AG04449 (cell line): ENCODE data around the gene LYST.

Experiments
- CTCF ChIA-PET: fragments of 350-600 bp; formaldehyde crosslinking; extraction: SDS; loops from one replicate; lab custom pipeline; 2021; ENCODE audit warnings: antibody characterized with exemption; lab: Yijun Ruan, JAX
- POLR2A ChIA-PET: fragments of 400-600, 350-600 bp; formaldehyde crosslinking; extraction: SDS; loops from one replicate; lab custom pipeline; 2020; ENCODE audit warnings: antibody characterized with exemption, inconsistent platforms; lab: Yijun Ruan, JAX
- DNase-seq: peaks from one replicate; pipeline ENCODE4 v3.0.0-alpha.2; 2010; ENCODE audit warnings: low read depth, low spot score
- H3K4me3 ChIP-seq: 2 replicates; pipeline ENCODE4 v1.5.1; 2011; ENCODE audit warnings: low read depth, mild to moderate bottlenecking, control low read depth, low read length
- TF ChIP-seq, protein P1 (sequence below): IDR thresholded peaks from one replicate; pipeline ENCODE4 v1.5.1; 2011; ENCODE audit warnings: mild to moderate bottlenecking, moderate library complexity, low read length, control low read depth, inconsistent platforms; ENCODE audit not compliant: insufficient read depth; ENCODE audit errors: missing control alignments

Gene LYST

GRCh38 chr1:235742914-235743599, 123.6 kb downstream of the LYST start:
- CTCF ChIA-PET, result interaction anchor here (0.7 kb wide), 1 partner anchor 40 kb away, joined by 3 read pairs; no protein-coding TSS in a partner anchor
- POLR2A ChIA-PET, result no interaction called here

GRCh38 chr1:235741294-235741693, 125.4 kb downstream of the LYST start:
- no peak overlapping the region for H3K4me3 ChIP-seq
- ChIA-PET POLR2A (interaction anchor here (0.6 to 0.7 kb wide), 3 partner anchors 15 to 310 kb away, joined by 3 read pairs; partner anchors contain the start of gene B3GALNT2), CTCF (interaction anchor here (1.9 kb wide), 1 partner anchor 10 kb away, joined by 7 read pairs; no protein-coding TSS in a partner anchor)
- DNase-seq, result no peak
- TF ChIP-seq, protein P1, sequence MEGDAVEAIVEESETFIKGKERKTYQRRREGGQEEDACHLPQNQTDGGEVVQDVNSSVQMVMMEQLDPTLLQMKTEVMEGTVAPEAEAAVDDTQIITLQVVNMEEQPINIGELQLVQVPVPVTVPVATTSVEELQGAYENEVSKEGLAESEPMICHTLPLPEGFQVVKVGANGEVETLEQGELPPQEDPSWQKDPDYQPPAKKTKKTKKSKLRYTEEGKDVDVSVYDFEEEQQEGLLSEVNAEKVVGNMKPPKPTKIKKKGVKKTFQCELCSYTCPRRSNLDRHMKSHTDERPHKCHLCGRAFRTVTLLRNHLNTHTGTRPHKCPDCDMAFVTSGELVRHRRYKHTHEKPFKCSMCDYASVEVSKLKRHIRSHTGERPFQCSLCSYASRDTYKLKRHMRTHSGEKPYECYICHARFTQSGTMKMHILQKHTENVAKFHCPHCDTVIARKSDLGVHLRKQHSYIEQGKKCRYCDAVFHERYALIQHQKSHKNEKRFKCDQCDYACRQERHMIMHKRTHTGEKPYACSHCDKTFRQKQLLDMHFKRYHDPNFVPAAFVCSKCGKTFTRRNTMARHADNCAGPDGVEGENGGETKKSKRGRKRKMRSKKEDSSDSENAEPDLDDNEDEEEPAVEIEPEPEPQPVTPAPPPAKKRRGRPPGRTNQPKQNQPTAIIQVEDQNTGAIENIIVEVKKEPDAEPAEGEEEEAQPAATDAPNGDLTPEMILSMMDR, result no peak

More at GRCh38 chr1:235742914-235743599, 123.6 kb downstream of the LYST start:
- TF ChIP-seq, protein P1, result no peak
- H3K4me3 ChIP-seq, result no peak overlapping the region
- DNase-seq, result no peak

DNA sequence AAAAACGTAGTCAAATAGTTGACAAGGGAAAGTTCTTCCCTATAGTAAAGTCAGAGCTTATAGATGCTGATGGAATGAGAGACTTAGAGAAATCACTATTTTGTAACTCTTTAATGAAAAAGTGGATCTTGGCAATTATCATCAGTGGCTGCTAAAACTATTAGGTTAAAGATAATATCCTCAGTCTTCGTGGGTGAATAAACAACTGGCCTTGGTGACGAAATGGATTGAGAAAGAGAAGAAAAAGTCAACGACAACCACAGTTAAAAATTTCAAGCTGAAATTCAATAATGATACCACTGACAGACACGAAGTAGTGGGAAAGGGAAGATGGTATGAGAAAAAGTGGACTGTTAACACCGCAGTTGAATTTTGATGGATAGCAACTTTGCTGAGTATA, 127.1 kb downstream of the LYST start:
- ChIA-PET CTCF (interaction anchor here (1.6 to 1.9 kb wide), 2 partner anchors 8 to 235 kb away, joined by 5 to 7 read pairs; partner anchors contain the start of gene B3GALNT2), POLR2A (no interaction called here)

GRCh38 chr1:235739124-235739523, 127.6 kb downstream of the LYST start:
- ChIA-PET CTCF (interaction anchor here (1.0 to 1.6 kb wide), 2 partner anchors 11 to 234 kb away, joined by 3 to 5 read pairs; partner anchors contain the start of gene B3GALNT2), POLR2A (no interaction called here)
- DNase-seq, result no peak
- no peak overlapping the region for H3K4me3 ChIP-seq
- TF ChIP-seq, protein P1, result no peak

More for the DNA sequence above, 127.1 kb downstream of the LYST start:
- DNase-seq, result no peak
- no peak overlapping the region for H3K4me3 ChIP-seq
- TF ChIP-seq, protein P1, result no peak

DNA sequence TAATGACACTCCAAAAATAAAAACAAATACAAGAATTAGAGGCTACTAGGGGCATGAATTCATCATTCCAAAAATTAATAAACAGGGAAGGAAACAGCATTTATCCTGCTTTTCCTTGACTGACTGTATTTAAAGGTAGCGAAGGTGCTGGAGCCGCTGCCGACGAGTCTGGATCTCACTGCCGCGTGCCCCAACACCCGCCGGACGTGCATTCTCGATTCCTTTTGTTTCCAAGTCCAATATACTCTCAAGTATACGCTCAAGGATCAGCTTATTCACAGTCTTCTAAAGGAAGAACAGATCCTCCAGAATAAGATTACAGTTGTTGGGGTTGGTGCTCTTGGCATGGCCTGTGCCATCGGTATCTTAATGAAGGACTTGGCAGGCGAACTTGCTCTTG, 129.0 kb downstream of the LYST start:
- H3K4me3 ChIP-seq, result no peak overlapping the region
- DNase-seq, result no peak
- POLR2A ChIA-PET, result no interaction called here
- CTCF ChIA-PET, result interaction anchor here (1.6 kb wide), 1 partner anchor 233 kb away, joined by 5 read pairs; the partner anchor contains the start of gene B3GALNT2
- TF ChIP-seq, protein P1, result no peak

- no peak for DNase-seq
- POLR2A ChIA-PET, result no interaction called here
- TF ChIP-seq, protein P1, result no peak
- CTCF ChIA-PET, result interaction anchor here (1.1 kb wide), 1 partner anchor 235 kb away, joined by 3 read pairs; no protein-coding TSS in a partner anchor
- no peak overlapping the region for H3K4me3 ChIP-seq
Measured at GRCh38 chr1:235736263-235736662, 130.4 kb downstream of the LYST start.
